SIG-M5 (cell line): ENCODE measurements around the gene RAB9A.

ENCODE experiments used
- DNase-seq: peaks from one replicate; lab custom pipeline; 2025; lab: John Stamatoyannopoulos, UW

Gene RAB9A

DNA sequence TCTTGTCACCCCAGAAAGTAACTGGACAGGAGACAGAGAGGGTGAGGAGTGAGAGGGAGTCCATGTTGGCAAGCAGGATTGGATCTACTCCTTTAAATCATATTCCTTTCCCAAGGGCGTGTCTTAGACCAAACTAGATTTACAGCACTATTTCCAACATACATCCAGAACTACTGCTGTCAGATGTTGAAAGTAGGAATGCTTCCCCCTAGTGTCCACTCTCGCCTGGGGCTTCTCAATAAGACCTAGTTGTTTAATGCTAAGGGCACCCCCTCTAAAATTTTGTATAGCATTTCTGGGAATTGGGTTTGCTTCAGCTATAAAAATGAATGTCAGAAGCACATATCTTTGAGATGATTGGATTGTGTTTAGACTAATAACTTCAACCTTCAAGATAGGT, 58.9 kb downstream of the RAB9A start:
- DNase-seq = no peak

DNA sequence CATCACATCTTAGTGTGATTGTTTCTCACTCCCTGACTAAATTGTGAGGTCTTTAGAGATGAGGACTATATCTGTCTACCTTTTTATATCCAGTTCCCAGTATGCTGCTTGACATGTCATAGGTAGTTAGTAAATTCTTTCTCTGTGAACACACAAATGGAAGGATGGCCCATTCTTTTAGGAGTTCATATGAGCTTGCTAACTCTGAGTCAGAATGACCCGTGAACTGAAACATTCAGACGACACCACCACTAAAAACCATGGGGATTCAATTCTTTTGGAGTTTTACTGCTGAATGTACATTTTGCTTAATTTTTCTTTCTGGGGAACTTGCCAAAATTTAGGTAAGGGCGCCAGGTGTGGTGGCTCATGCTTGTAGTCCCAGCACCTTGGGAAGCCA, 59.6 kb downstream of the RAB9A start:
- DNase-seq = no peak

DNA sequence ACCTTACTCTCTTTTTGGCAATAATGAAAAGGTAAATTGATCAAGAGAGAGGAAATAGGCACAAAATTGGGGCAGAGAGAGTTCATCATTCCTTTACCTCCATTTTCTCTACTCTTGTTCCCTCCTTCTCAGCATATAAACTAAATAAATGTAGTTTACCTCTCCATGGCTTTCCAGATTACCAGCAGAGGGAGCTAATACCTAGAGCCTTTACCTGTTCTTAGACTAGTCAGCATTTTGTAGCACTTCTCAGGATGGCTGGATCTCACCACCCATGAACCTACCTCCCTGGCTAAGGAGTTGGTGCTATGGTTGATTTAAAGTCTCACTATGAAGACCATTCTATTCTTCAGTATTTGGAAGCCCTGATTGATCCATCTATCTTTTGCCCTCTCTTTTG, 61.3 kb downstream of the RAB9A start:
- no peak for DNase-seq

GRCh38 chrX:13750812-13751211, 61.9 kb downstream of the RAB9A start:
- DNase-seq = no peak

- no peak for DNase-seq
These were observed 63.2 kb downstream of the RAB9A start for GRCh38 chrX:13752141-13752540.

- no peak for DNase-seq
These were observed 63.7 kb downstream of the RAB9A start for GRCh38 chrX:13752646-13753045.

- DNase-seq = no peak
These were observed 65.8 kb downstream of the RAB9A start for GRCh38 chrX:13754765-13755164.

GRCh38 chrX:13755254-13755653, 66.3 kb downstream of the RAB9A start:
- DNase-seq = no peak

- DNase-seq = no peak
These were observed 67.5 kb downstream of the RAB9A start for GRCh38 chrX:13756381-13756780.

DNA sequence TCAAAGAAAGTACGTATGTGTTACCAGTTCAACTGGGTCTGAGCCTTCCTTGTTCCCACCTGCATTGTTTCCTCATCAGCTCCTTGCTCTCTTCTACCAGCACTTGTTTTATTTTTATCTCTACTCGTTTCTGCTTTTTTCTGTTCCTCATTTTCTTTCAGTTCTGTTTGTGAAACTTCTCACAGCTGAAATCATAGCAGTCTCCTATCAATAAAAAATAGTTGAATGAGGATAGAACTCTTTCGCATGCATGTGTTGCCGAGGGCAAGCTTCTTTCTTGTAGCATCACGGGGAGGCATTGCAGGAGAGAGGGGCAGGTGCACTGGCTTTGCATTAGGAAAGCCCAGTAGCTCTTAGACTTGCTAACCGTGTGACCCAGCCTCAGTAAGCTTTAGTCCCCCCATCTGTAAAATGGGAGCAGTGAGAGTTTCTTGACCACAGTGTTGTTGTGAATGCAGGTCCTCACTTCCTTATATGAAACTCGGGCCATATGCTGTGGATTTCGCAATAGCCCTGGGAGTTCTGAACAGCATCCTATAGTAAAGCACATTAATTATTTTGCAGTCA, 70.3 kb downstream of the RAB9A start:
- peak; percentile 74 for DNase-seq
